ENCODE data around the gene TRIOBP. TPM values are rescaled to one million over a fixed set of nuclear protein-coding genes. Genes with fewer than 3 reads are reported as not detected.

Gene TRIOBP
- total RNA-seq, 1 donor from 2014 or later, result 49.5 TPM

- peaks cover 16% of the 10 kb centered on the region for H3K36me3 Mint-ChIP-seq (ENCODE audit: low read depth)
- no peak for DNase-seq (ENCODE audit: low spot score)
- no peaks in the 10 kb centered on the region for H3K27me3 Mint-ChIP-seq (ENCODE audit: low read depth)
- no peak overlapping the region for H3K27ac Mint-ChIP-seq (ENCODE audit: unreplicated experiment)
- no peaks in the 10 kb centered on the region for H3K9me3 Mint-ChIP-seq (ENCODE audit: low read depth)
- no peak for TF ChIP-seq CTCF (IDR thresholded peaks at IDR 0.05)
- no peak overlapping the region for H3K4me3 Mint-ChIP-seq (ENCODE audit: unreplicated experiment)
- no peaks in the 10 kb centered on the region for H3K4me1 Mint-ChIP-seq (ENCODE audit: low read depth)
Observed at GRCh38 chr22:37765498-37765897, 68.7 kb downstream of the TRIOBP start.

- Mint-ChIP-seq H3K27me3 (ENCODE audit: low read depth) (no peaks in the 10 kb centered on the region), H3K4me1 (ENCODE audit: low read depth) (no peaks in the 10 kb centered on the region), H3K27ac (ENCODE audit: unreplicated experiment) (no peak overlapping the region), H3K9me3 (ENCODE audit: low read depth) (no peaks in the 10 kb centered on the region), H3K4me3 (ENCODE audit: unreplicated experiment) (no peak overlapping the region), H3K36me3 (ENCODE audit: low read depth) (peaks cover 14% of the 10 kb centered on the region)
- no peak for DNase-seq (ENCODE audit: low spot score)
- TF ChIP-seq CTCF (IDR thresholded peaks at IDR 0.05), result no peak
Observed at GRCh38 chr22:37765953-37766576, 69.2 kb downstream of the TRIOBP start.

- H3K27me3 Mint-ChIP-seq (ENCODE audit: low read depth), result no peaks in the 10 kb centered on the region
- no peak overlapping the region for H3K4me3 Mint-ChIP-seq (ENCODE audit: unreplicated experiment)
- H3K4me1 Mint-ChIP-seq (ENCODE audit: low read depth), result no peaks in the 10 kb centered on the region
- peak; percentile 45 for TF ChIP-seq CTCF (IDR thresholded peaks at IDR 0.05)
- H3K36me3 Mint-ChIP-seq (ENCODE audit: low read depth), result peaks cover 21% of the 10 kb centered on the region
- no peaks in the 10 kb centered on the region for H3K9me3 Mint-ChIP-seq (ENCODE audit: low read depth)
- H3K27ac Mint-ChIP-seq (ENCODE audit: unreplicated experiment), result no peak overlapping the region
- DNase-seq (ENCODE audit: low spot score), result no peak
Observed at GRCh38 chr22:37768273-37768672, 71.4 kb downstream of the TRIOBP start.

GRCh38 chr22:37769056-37769455 lies 72.2 kb downstream of the TRIOBP start:
- Mint-ChIP-seq H3K4me3 (ENCODE audit: unreplicated experiment) (no peak overlapping the region), H3K27ac (ENCODE audit: unreplicated experiment) (no peak overlapping the region), H3K36me3 (ENCODE audit: low read depth) (peaks cover 17% of the 10 kb centered on the region), H3K9me3 (ENCODE audit: low read depth) (no peaks in the 10 kb centered on the region), H3K27me3 (ENCODE audit: low read depth) (no peaks in the 10 kb centered on the region), H3K4me1 (ENCODE audit: low read depth) (no peaks in the 10 kb centered on the region)
- DNase-seq (ENCODE audit: low spot score), result no peak
- TF ChIP-seq CTCF (IDR thresholded peaks at IDR 0.05), result no peak

- DNase-seq (ENCODE audit: low spot score), result no peak
- H3K4me1 Mint-ChIP-seq (ENCODE audit: low read depth), result peaks cover 2% of the 10 kb centered on the region
- H3K27ac Mint-ChIP-seq (ENCODE audit: unreplicated experiment), result no peak overlapping the region
- TF ChIP-seq CTCF (IDR thresholded peaks at IDR 0.05), result no peak
- peaks cover 13% of the 10 kb centered on the region for H3K36me3 Mint-ChIP-seq (ENCODE audit: low read depth)
- no peaks in the 10 kb centered on the region for H3K27me3 Mint-ChIP-seq (ENCODE audit: low read depth)
- no peaks in the 10 kb centered on the region for H3K9me3 Mint-ChIP-seq (ENCODE audit: low read depth)
- H3K4me3 Mint-ChIP-seq (ENCODE audit: unreplicated experiment), result no peak overlapping the region
Observed at GRCh38 chr22:37771081-37771480, 74.2 kb downstream of the TRIOBP start.

All from chondrocyte (in vitro differentiated cells).